ENCODE data around the gene HOXA9. TPM values are rescaled to one million over a fixed set of nuclear protein-coding genes. Genes with fewer than 3 reads are reported as not detected.

Gene HOXA9
- polyA plus RNA-seq, 2 of the 4 experiments (the other 2 are of a cell fraction), result 1.4 TPM

- FAIRE-seq (no peak), ATAC-seq (no peak), DNase-seq (ENCODE audit: low read depth in 1 of 2, low spot score in 1 of 2) (no peak)
- CTCF ChIA-PET, result interaction anchor here (0.6 to 2.6 kb wide), 3 partner anchors 9 to 246 kb away, joined by 3 to 6 read pairs (median 3); partner anchors contain the start of gene HOXA5
- TF ChIP-seq TP53 (CRISPR knock-in tag; IDR thresholded peaks at IDR 0.05), result no peak
- no peak for TF ChIP-seq CTCF (IDR thresholded peaks at IDR 0.05)
- TF ChIP-seq MAFK (IDR thresholded peaks at IDR 0.05; ENCODE audit: partially characterized antibody), result no peak
- no peak for TF ChIP-seq EP300 (IDR thresholded peaks at IDR 0.05)
- TF ChIP-seq JUN (IDR thresholded peaks at IDR 0.05), result no peak
- TF ChIP-seq HOXB13 (CRISPR knock-in tag; IDR thresholded peaks at IDR 0.05; ENCODE audit: low read depth), result no peak
- TF ChIP-seq, protein P1, sequence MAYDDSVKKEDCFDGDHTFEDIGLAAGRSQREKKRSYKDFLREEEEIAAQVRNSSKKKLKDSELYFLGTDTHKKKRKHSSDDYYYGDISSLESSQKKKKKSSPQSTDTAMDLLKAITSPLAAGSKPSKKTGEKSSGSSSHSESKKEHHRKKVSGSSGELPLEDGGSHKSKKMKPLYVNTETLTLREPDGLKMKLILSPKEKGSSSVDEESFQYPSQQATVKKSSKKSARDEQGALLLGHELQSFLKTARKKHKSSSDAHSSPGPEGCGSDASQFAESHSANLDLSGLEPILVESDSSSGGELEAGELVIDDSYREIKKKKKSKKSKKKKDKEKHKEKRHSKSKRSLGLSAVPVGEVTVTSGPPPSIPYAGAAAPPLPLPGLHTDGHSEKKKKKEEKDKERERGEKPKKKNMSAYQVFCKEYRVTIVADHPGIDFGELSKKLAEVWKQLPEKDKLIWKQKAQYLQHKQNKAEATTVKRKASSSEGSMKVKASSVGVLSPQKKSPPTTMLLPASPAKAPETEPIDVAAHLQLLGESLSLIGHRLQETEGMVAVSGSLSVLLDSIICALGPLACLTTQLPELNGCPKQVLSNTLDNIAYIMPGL (CRISPR knock-in tag; IDR thresholded peaks at IDR 0.05; ENCODE audit: borderline replicate concordance), result no peak
- TF ChIP-seq KDM5A (IDR thresholded peaks at IDR 0.05), result no peak
- no peak for TF ChIP-seq ZC3H11A (IDR thresholded peaks at IDR 0.05)
- TF ChIP-seq BHLHE40 (IDR thresholded peaks at IDR 0.05; ENCODE audit: low read depth, low read length), result no peak
- TF ChIP-seq POLR2A (IDR thresholded peaks at IDR 0.05; ENCODE audit: low read length), result no peak
- TF ChIP-seq RCOR1 (IDR thresholded peaks at IDR 0.05; ENCODE audit: low read depth, low read length), result no peak
- no peak for TF ChIP-seq MYC (IDR thresholded peaks at IDR 0.05; ENCODE audit: borderline replicate concordance, low read length)
- TF ChIP-seq CBX8 (IDR thresholded peaks at IDR 0.05), result no peak
- TF ChIP-seq HDAC2 (IDR thresholded peaks at IDR 0.05), result no peak
- H3K9me3 ChIP-seq, result no peaks in the 10 kb centered on the region
- H3K4me1 ChIP-seq, result peaks cover 37% of the 10 kb centered on the region
- 96% methylated on average over 26 of the region's 26 CpGs for WGBS (ENCODE audit: missing lambda C conversion rate)
- peak overlapping the region; percentile 57 for H3K4me3 ChIP-seq
- POLR2A ChIA-PET, result interaction anchor here (0.9 to 1.9 kb wide), 4 partner anchors 7 to 259 kb away, joined by 3 to 9 read pairs (median 6); partner anchors contain the start of genes HOXA4 and SKAP2
- peak overlapping the region; percentile 89 to 90; a peak in 5 of 6 replicates for H3K27ac ChIP-seq
- peak overlapping the region; percentile 85 for H3K4me2 ChIP-seq
Measured at GRCh38 chr7:27123477-27124053, 41.8 kb downstream of the HOXA9 start.

DNA sequence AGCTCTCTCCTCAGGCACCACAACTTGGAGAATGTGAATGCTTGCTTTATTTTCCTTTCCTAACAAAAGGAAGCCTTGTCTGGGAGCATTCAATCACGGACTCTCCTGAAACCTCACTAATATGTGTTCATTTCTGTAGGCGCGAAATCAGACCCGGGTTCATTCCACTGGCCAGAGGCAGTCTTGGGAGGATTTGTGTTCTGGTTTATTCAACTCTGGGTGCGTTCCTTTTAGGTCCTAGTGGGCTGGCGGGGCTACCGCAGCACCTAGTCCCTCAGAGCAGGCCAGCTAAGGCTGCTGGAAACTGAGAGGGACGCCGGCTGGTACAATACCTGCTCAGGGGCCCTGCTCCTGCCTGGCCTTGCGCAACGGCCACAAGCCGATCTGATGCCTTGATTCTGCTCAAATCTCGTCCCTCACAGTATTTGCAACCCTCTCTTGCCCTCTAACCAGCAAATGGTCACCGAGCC, 42.3 kb downstream of the HOXA9 start:
- ChIA-PET CTCF (interaction anchor here (0.5 to 2.6 kb wide), 4 partner anchors 9 to 462 kb away, joined by 3 to 6 read pairs (median 3); partner anchors contain the start of gene HOXA5), POLR2A (interaction anchor here (0.8 to 1.9 kb wide), 5 partner anchors 8 to 259 kb away, joined by 3 to 9 read pairs (median 5); partner anchors contain the start of genes HOXA4, HOXA5 and SKAP2)
- Histone ChIP-seq H3K4me2 (peak overlapping the region; percentile 85), H3K4me1 (peaks cover 42% of the 10 kb centered on the region), H3K9me3 (no peaks in the 10 kb centered on the region), H3K27ac (peak overlapping the region; percentile 89 to 90), H3K4me3 (peak overlapping the region; percentile 57)
- WGBS (ENCODE audit: missing lambda C conversion rate), result 54% methylated on average over 14 of the region's 14 CpGs
- no peak for DNase-seq (ENCODE audit: low read depth in 1 of 2, low spot score in 1 of 2)
- peak; percentile 27 to 37; a peak in 3 of 6 replicates for ATAC-seq
- FAIRE-seq, result no peak
- TF ChIP-seq GATA3 (IDR thresholded peaks at IDR 0.05; ENCODE audit: borderline replicate concordance), result no peak
- TF ChIP-seq CEBPB (IDR thresholded peaks at IDR 0.05), result peak; percentile 65 to 90; a peak in 3 of 4 replicates

- ChIA-PET POLR2A (interaction anchor here (0.8 to 1.9 kb wide), 7 partner anchors 8 to 258 kb away, joined by 3 to 9 read pairs (median 5); partner anchors contain the start of genes HOXA4, HOXA5 and SKAP2), CTCF (interaction anchor here (0.5 to 2.6 kb wide), 7 partner anchors 8 to 461 kb away, joined by 3 to 6 read pairs (median 4); partner anchors contain the start of genes HOXA4 and HOXA5)
- Histone ChIP-seq H3K4me2 (peak overlapping the region; percentile 85), H3K4me3 (peak overlapping the region; percentile 57), H3K27ac (peak overlapping the region; percentile 89 to 90), H3K4me1 (peaks cover 49% of the 10 kb centered on the region), H3K9me3 (no peaks in the 10 kb centered on the region)
- 3% methylated on average over 39 of the region's 42 CpGs for WGBS (ENCODE audit: missing lambda C conversion rate)
- TF ChIP-seq, protein P2, sequence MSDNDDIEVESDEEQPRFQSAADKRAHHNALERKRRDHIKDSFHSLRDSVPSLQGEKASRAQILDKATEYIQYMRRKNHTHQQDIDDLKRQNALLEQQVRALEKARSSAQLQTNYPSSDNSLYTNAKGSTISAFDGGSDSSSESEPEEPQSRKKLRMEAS (IDR thresholded peaks at IDR 0.05), result peak; percentile 68
- TF ChIP-seq HOXA7 (CRISPR knock-in tag; IDR thresholded peaks at IDR 0.05) (no peak), RAD21 (conservative IDR thresholded peaks at IDR 0.05 in 1 of 2, IDR thresholded peaks at IDR 0.05 in 1 of 2) (0 out of 5 replicates have a peak, but pooled peaks of 1 of the 2 experiments have one; percentile 11), PHF8 (IDR thresholded peaks at IDR 0.05; ENCODE audit: borderline replicate concordance, low read depth) (peak; percentile 30; the same call in 1 of the 2 replicates), CHD4 (IDR thresholded peaks at IDR 0.05; ENCODE audit: borderline replicate concordance) (no peak), JUN (IDR thresholded peaks at IDR 0.05) (peak in 1 of 2 experiments; percentile 47; a peak in 3 of 5 replicates), POLR2A (IDR thresholded peaks at IDR 0.05; ENCODE audit: low read length) (peak; percentile 36), CEBPB (IDR thresholded peaks at IDR 0.05) (no peak)
- TF ChIP-seq, protein P3, sequence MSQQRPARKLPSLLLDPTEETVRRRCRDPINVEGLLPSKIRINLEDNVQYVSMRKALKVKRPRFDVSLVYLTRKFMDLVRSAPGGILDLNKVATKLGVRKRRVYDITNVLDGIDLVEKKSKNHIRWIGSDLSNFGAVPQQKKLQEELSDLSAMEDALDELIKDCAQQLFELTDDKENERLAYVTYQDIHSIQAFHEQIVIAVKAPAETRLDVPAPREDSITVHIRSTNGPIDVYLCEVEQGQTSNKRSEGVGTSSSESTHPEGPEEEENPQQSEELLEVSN (IDR thresholded peaks at IDR 0.05; ENCODE audit: borderline replicate concordance, low read depth), result peak; percentile 50; the same call in 1 of the 2 replicates
- peak; percentile 63 to 69 for ATAC-seq
- DNase-seq (ENCODE audit: low read depth in 1 of 2, low spot score in 1 of 2), result peak; percentile 55 to 69
- FAIRE-seq, result no peak
Measured at GRCh38 chr7:27122077-27122910, 43.0 kb downstream of the HOXA9 start.

All from A549 (cell line).